Mucosa of stomach (tissue), 1 donor: Measurements from ENCODE around the gene PTBP3.
"Not testable (repeated sequence)": the region's sequence is repeated elsewhere in the genome, so short reads cannot be mapped to it uniquely, and the experiment has no call there.

Source experiments
- H3K27me3 ChIP-seq: one replicate; pipeline ENCODE4 v1.7.0; 2013; ENCODE audit warnings: mild to moderate bottlenecking, low read length; ENCODE audit not compliant: control insufficient read depth, insufficient read depth
- H3K36me3 ChIP-seq: one replicate; pipeline ENCODE4 v1.7.0; 2013; ENCODE audit warnings: low read length; ENCODE audit not compliant: control insufficient read depth, insufficient read depth
- H3K4me1 ChIP-seq: one replicate; pipeline ENCODE4 v1.7.0; 2013; ENCODE audit warnings: mild to moderate bottlenecking, low read length; ENCODE audit not compliant: control insufficient read depth, insufficient read depth
- H3K4me3 ChIP-seq: one replicate; pipeline ENCODE4 v1.7.0; 2013; ENCODE audit warnings: low read length
- H3K9ac ChIP-seq: one replicate; pipeline ENCODE4 v1.7.0; 2013; ENCODE audit warnings: mild to moderate bottlenecking, low read length, moderate library complexity
- H3K9me3 ChIP-seq: one replicate; pipeline ENCODE4 v1.7.0; 2013; ENCODE audit warnings: mild to moderate bottlenecking, low read length, moderate library complexity; ENCODE audit not compliant: control insufficient read depth
- donor health status: Pancreatic carcinoma.

Gene PTBP3

DNA sequence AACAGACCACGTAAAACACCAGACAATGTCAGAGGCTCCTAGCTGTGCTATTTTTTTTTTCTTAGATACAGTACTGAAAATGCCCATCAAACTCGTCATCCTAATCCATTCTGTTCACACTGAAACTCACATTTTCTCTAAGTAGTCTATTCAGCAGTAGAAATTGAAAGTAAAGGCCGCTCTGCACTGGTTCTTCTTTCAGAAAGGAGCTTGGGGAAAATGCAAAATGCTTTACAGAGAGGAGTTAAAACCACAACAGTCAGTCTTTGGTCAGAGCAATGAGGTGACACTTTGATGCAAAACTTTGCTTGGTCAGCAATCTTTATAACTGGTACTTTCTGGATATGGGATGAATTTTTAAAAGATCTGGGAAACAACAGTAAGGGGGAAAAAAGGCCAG, 114.5 kb downstream of the PTBP3 start:
- Histone ChIP-seq H3K36me3 (no peaks in the 10 kb centered on the region), H3K4me3 (no peak overlapping the region)

GRCh38 chr9:112212926-112213325, 120.5 kb downstream of the PTBP3 start:
- Histone ChIP-seq H3K9me3 (no peaks in the 10 kb centered on the region), H3K9ac (no peak overlapping the region), H3K4me1 (no peaks in the 10 kb centered on the region), H3K36me3 (no peaks in the 10 kb centered on the region), H3K27me3 (no peaks in the 10 kb centered on the region), H3K4me3 (no peak overlapping the region)

More for the DNA sequence above, 114.5 kb downstream of the PTBP3 start:
- H3K9ac ChIP-seq: no peak overlapping the region
- H3K4me1 ChIP-seq: no peaks in the 10 kb centered on the region
- no peaks in the 10 kb centered on the region for H3K27me3 ChIP-seq
- H3K9me3 ChIP-seq: no peaks in the 10 kb centered on the region

- no peaks in the 10 kb centered on the region for H3K4me1 ChIP-seq
- H3K9me3 ChIP-seq: no peaks in the 10 kb centered on the region
- H3K9ac ChIP-seq: no peak overlapping the region
- no peak overlapping the region for H3K4me3 ChIP-seq
- H3K27me3 ChIP-seq: no peaks in the 10 kb centered on the region
- H3K36me3 ChIP-seq: no peaks in the 10 kb centered on the region
These were observed 126.0 kb downstream of the PTBP3 start for GRCh38 chr9:112207451-112207850.

- H3K9me3 ChIP-seq: no peaks in the 10 kb centered on the region
- no peaks in the 10 kb centered on the region for H3K4me1 ChIP-seq
- H3K9ac ChIP-seq: no peak overlapping the region
- H3K36me3 ChIP-seq: no peaks in the 10 kb centered on the region
- H3K4me3 ChIP-seq: no peak overlapping the region
- no peaks in the 10 kb centered on the region for H3K27me3 ChIP-seq
These were observed 129.9 kb downstream of the PTBP3 start for GRCh38 chr9:112203536-112203935.

DNA sequence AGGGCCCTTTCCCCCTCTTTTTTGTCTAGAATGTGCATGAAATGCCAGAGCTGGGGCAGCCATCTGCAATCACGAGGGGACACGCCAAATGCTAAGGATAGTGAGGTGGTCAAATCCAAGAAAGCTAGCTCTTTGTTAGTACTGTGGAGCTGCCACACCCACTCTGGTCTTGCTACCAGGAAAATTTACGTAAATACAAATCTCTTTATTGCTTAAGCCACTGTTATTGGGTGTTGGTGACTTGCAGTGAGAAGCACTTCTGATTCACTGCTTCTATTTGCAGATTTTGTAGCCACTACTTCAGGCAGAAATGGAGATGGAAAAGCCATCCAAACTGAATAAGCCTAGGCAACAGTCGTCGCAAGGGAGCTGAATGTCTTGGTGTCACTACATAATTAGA, 132.7 kb downstream of the PTBP3 start:
- Histone ChIP-seq H3K36me3 (no peaks in the 10 kb centered on the region), H3K9me3 (no peaks in the 10 kb centered on the region), H3K4me3 (no peak overlapping the region), H3K27me3 (no peaks in the 10 kb centered on the region), H3K9ac (no peak overlapping the region), H3K4me1 (no peaks in the 10 kb centered on the region)

DNA sequence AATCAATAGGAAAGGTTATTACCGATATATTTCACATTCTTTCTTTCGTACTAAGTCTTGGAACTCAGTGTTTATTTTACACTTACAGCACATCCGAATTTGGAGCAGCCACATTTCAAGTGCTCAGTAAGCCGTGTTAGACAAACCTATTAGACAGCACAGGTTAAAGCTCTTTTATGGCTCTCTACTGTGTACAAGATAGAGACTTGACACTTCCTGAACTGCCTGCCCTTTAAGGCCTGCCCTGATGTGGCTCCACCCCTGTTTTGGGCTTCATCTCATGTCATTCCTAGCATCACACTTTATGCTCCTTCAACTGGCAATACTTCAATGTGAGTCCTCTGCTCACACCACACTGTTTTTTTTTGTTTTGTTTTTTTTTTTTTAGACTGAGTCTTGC, 134.8 kb downstream of the PTBP3 start:
- no peak overlapping the region for H3K4me3 ChIP-seq
- H3K27me3 ChIP-seq: no peaks in the 10 kb centered on the region
- no peaks in the 10 kb centered on the region for H3K36me3 ChIP-seq
- H3K9ac ChIP-seq: no peak overlapping the region
- no peaks in the 10 kb centered on the region for H3K4me1 ChIP-seq
- H3K9me3 ChIP-seq: no peaks in the 10 kb centered on the region

DNA sequence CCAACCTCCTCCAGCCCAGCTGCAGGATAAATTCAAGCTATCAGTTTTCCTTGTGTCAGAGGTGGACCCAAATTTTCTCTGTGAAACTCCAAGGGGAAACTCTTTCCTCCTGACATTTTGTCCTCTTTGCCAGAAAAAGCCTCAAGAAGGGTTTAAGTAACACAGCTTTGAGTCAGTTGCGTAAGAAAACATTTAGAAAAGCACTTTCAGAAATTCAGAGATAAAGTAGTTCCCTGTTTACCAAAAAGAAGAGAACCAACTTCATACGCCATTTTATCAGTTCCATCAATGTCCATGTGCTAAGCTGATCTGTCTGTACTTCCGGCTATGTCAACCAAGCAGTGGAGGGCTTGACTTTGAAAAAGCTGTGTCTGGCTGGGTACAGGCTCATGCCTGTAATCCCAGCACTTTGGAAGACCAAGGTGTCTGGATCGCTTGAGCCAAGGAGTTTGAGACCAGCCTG, 138.4 kb downstream of the PTBP3 start:
- Histone ChIP-seq H3K9me3 (no peaks in the 10 kb centered on the region), H3K27me3 (no peaks in the 10 kb centered on the region), H3K9ac (no peak overlapping the region), H3K36me3 (no peaks in the 10 kb centered on the region), H3K4me1 (no peaks in the 10 kb centered on the region), H3K4me3 (no peak overlapping the region)

DNA sequence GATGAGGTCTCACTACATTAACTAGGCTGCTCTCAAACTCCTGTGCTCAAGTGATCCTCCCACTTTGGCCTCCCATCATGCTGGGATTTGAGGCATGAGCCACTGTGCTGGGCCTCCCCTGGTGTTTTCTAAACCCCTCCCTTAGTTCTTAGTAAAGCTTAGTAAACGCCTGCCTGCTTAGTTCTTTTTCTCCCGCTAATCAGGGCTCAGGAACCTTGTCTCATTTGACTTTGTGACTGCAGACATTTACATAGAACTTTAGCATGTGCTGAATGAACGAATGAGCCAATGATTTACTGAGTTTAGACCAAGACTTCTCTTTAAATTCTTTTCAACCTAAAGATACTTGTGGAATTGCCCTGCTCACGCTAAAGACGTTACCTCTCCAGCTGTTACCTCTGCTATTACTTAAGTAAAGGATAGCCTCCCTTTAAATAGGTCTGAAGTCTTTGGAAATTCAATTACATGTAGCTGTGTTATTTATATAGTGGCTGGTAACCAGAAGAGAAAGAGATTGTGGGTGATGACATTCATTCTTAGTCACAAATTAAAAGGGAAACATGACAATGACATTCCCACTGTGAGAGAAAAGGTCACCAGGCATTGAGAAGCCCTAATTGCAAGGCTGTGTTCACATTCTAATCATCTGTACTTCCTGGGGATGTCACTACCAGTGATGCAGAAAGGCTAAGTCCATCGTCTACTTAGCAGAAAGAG, 139.7 kb downstream of the PTBP3 start:
- no peaks in the 10 kb centered on the region for H3K27me3 ChIP-seq
- H3K9me3 ChIP-seq: no peaks in the 10 kb centered on the region
- no peak overlapping the region for H3K4me3 ChIP-seq
- H3K4me1 ChIP-seq: no peaks in the 10 kb centered on the region
- H3K36me3 ChIP-seq: no peaks in the 10 kb centered on the region
- H3K9ac ChIP-seq: no peak overlapping the region

DNA sequence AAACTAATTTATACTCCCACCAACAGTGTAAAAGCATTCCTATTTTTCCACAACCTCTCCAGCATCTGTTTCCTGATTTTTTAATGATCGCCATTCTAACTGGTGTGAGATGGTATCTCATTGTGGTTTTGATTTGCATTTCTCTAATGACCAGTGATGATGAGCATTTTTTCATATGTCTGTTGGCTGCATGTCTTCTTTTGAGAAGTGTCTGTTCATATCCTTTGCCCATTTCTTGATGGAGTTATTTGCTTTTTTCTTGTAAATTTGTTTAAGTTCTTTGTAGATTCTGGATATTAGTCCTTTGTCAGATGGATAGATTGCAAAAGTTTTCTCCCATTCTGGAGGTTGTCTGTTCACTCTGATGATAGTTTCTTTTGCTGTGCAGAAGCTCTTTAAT, 143.1 kb downstream of the PTBP3 start:
- not testable (repeated sequence) for H3K36me3 ChIP-seq, H3K9me3 ChIP-seq, H3K9ac ChIP-seq, H3K4me3 ChIP-seq, H3K27me3 ChIP-seq, H3K4me1 ChIP-seq

DNA sequence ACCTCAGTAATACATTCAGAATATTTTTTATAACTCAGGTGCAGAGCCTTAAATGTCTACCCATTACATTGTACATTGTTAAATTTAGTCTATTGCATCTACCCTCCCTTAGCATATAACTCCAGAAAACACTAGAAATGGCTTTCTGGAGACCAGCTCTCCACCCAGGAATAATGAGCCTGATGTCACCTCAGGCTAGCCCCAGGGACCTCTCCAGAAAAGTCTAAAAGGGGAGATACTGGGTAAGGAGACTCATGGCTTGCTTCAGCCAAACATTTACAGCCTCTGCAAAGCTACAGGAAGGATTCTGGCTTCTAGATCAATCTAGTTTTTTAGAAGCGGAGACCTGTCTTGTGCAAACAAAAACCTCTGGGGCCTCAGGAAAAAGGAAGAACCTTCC, 144.5 kb downstream of the PTBP3 start:
- H3K4me3 ChIP-seq: no peak overlapping the region
- no peaks in the 10 kb centered on the region for H3K27me3 ChIP-seq
- H3K4me1 ChIP-seq: no peaks in the 10 kb centered on the region
- no peak overlapping the region for H3K9ac ChIP-seq
- H3K36me3 ChIP-seq: no peaks in the 10 kb centered on the region
- H3K9me3 ChIP-seq: no peaks in the 10 kb centered on the region

GRCh38 chr9:112187404-112187803, 146.0 kb downstream of the PTBP3 start:
- Histone ChIP-seq H3K4me1 (no peaks in the 10 kb centered on the region), H3K4me3 (no peak overlapping the region), H3K27me3 (no peaks in the 10 kb centered on the region), H3K9me3 (no peaks in the 10 kb centered on the region), H3K9ac (no peak overlapping the region), H3K36me3 (no peaks in the 10 kb centered on the region)

GRCh38 chr9:112186695-112187094, 146.7 kb downstream of the PTBP3 start:
- Histone ChIP-seq H3K36me3 (no peaks in the 10 kb centered on the region), H3K4me1 (no peaks in the 10 kb centered on the region), H3K27me3 (no peaks in the 10 kb centered on the region), H3K9ac (no peak overlapping the region), H3K4me3 (no peak overlapping the region), H3K9me3 (no peaks in the 10 kb centered on the region)

DNA sequence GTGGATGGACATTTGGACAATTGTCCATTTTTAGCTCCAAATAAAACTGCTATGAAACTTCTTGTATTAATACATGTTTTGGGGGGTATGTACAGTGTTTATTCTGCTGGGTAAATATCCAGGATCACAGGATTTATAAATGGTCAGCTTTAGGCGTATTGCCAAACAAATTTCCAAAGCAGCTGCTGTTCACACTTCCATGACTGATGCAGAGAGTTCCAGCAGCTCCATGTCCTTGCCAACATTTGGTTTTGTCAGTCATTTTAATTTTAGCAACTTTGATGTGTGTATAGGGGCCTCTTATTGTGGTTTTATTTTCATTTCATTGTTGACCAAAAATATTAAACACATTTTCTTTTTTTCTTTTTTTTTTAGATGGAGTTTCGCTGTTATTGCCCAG, 148.5 kb downstream of the PTBP3 start:
- no peak overlapping the region for H3K4me3 ChIP-seq
- H3K36me3 ChIP-seq: no peaks in the 10 kb centered on the region

More for the DNA sequence above, 148.5 kb downstream of the PTBP3 start:
- H3K9me3 ChIP-seq: no peaks in the 10 kb centered on the region
- H3K27me3 ChIP-seq: no peaks in the 10 kb centered on the region
- no peak overlapping the region for H3K9ac ChIP-seq
- H3K4me1 ChIP-seq: peaks cover 7% of the 10 kb centered on the region
